ENCODE data around the gene SYNGR2. TPM values are rescaled to one million over a fixed set of nuclear protein-coding genes. Genes with fewer than 3 reads are reported as not detected.

SYNGR2 gene
- total RNA-seq, 4 donors from 2014 or later = 40.6 to 70.2 (median 54.1) TPM

GRCh38 chr17:78182504-78182903 is 14.1 kb downstream of the SYNGR2 start:
- Histone ChIP-seq H3K36me3 (no peaks in the 10 kb centered on the region), H3K27me3 (no peaks in the 10 kb centered on the region), H3K4me3 (no peak overlapping the region), H3K27ac (no peak overlapping the region), H3K4me1 (peaks cover 0 to 42% (median 6%) of the 10 kb centered on the region in 4 donors), H3K9me3 (no peaks in the 10 kb centered on the region)
- no peak for DNase-seq (ENCODE audit: low spot score in 2 of 2)
- TF ChIP-seq POLR2A (IDR thresholded peaks at IDR 0.05) = no peak
- TF ChIP-seq EP300 (IDR thresholded peaks at IDR 0.05) = no peak
- no peak for TF ChIP-seq CTCF (IDR thresholded peaks at IDR 0.05)
- 88 to 90% methylated on average over 12 to 13 of the region's 13 CpGs for WGBS, 2 donors

GRCh38 chr17:78183916-78184315 is 15.5 kb downstream of the SYNGR2 start:
- Histone ChIP-seq H3K27me3 (no peaks in the 10 kb centered on the region), H3K4me1 (peaks cover 0 to 56% (median 11%) of the 10 kb centered on the region in 4 donors), H3K4me3 (no peak overlapping the region), H3K36me3 (no peaks in the 10 kb centered on the region), H3K9me3 (no peaks in the 10 kb centered on the region), H3K27ac (no peak overlapping the region)
- DNase-seq (ENCODE audit: low spot score in 2 of 2) = no peak
- no peak for TF ChIP-seq EP300 (IDR thresholded peaks at IDR 0.05)
- no peak for TF ChIP-seq CTCF (IDR thresholded peaks at IDR 0.05)
- no peak for TF ChIP-seq POLR2A (IDR thresholded peaks at IDR 0.05)
- 87 to 92% methylated on average over 12 of the region's 12 CpGs for WGBS, 2 donors

GRCh38 chr17:78184351-78184750 is 16.0 kb downstream of the SYNGR2 start:
- H3K27me3 ChIP-seq = no peaks in the 10 kb centered on the region
- H3K4me3 ChIP-seq = no peak overlapping the region
- no peaks in the 10 kb centered on the region for H3K9me3 ChIP-seq
- DNase-seq (ENCODE audit: low spot score in 2 of 2) = no peak
- TF ChIP-seq EP300 (IDR thresholded peaks at IDR 0.05) = no peak
- no peak for TF ChIP-seq POLR2A (IDR thresholded peaks at IDR 0.05)
- TF ChIP-seq CTCF (IDR thresholded peaks at IDR 0.05) = no peak
- H3K4me1 ChIP-seq = peaks cover 0 to 56% (median 11%) of the 10 kb centered on the region in 4 donors
- peaks cover 0 to under 1% (median 0%) of the 10 kb centered on the region in 3 donors for H3K36me3 ChIP-seq
- no peak overlapping the region for H3K27ac ChIP-seq
- 55 to 77% methylated on average over 10 of the region's 10 CpGs for WGBS, 2 donors

GRCh38 chr17:78184868-78185267 is 16.5 kb downstream of the SYNGR2 start:
- H3K4me1 ChIP-seq = peaks cover 0 to 51% (median 11%) of the 10 kb centered on the region in 4 donors

More at GRCh38 chr17:78184868-78185267, 16.5 kb downstream of the SYNGR2 start:
- no peak overlapping the region for H3K4me3 ChIP-seq
- no peak for DNase-seq (ENCODE audit: low spot score in 2 of 2)
- H3K27ac ChIP-seq = no peak overlapping the region
- 76 to 81% methylated on average over 9 of the region's 9 CpGs for WGBS, 2 donors
- peaks cover 0 to 5% (median 0%) of the 10 kb centered on the region in 3 donors for H3K36me3 ChIP-seq
- no peaks in the 10 kb centered on the region for H3K27me3 ChIP-seq
- TF ChIP-seq CTCF (IDR thresholded peaks at IDR 0.05) = no peak
- TF ChIP-seq POLR2A (IDR thresholded peaks at IDR 0.05) = no peak
- TF ChIP-seq EP300 (IDR thresholded peaks at IDR 0.05) = no peak
- no peaks in the 10 kb centered on the region for H3K9me3 ChIP-seq

All from tibial nerve (tissue), 4 donors.